Measurements from ENCODE around the gene TBXAS1.

GRCh38 chr7:139959285-139959628, 130.2 kb downstream of the TBXAS1 start:
- no peak for TF ChIP-seq SUZ12 (IDR thresholded peaks at IDR 0.05)
- no peak for TF ChIP-seq ELF4 (IDR thresholded peaks at IDR 0.05)
- TF ChIP-seq LEF1 (IDR thresholded peaks at IDR 0.05; ENCODE audit: borderline replicate concordance) = no peak
- no peak for TF ChIP-seq HDGF (IDR thresholded peaks at IDR 0.05; ENCODE audit: borderline replicate concordance)
- TF ChIP-seq ZNF384 (IDR thresholded peaks at IDR 0.05) = no peak
- TF ChIP-seq TARDBP (IDR thresholded peaks at IDR 0.05) = no peak

All from HEK293T (cell line).